Muscle of back (tissue), 10 donors: Measurements from ENCODE around the gene GPA33. TPM values are rescaled to one million over a fixed set of nuclear protein-coding genes. Genes with fewer than 3 reads are reported as not detected.

Source experiments
- polyA plus RNA-seq, 10 donors: library from polyadenylated mRNA; unstranded; fragments of 120-200 nt; gene quantifications; one replicate each; pipeline ENCODE4 v1.2.1, GENCODE V29; 2013; ENCODE audit not compliant: insufficient read length in 10 of 10

GPA33 gene
- polyA plus RNA-seq, 10 donors = 0.16 to 0.51 (median 0.24) TPM; not detected in 2

Other genes with a start within 250 kb of the GPA33 start
- 10 to 100 TPM; 10.9 to 16.5 (median 15.0) TPM for gene TADA1, start 214.1 kb downstream of the GPA33 start, polyA plus RNA-seq
- 1 to 10 TPM; 1.4 to 3.8 (median 2.2) TPM for gene ILDR2, start 114.8 kb downstream of the GPA33 start, polyA plus RNA-seq
- gene MAEL, start 101.1 kb downstream of the GPA33 start, polyA plus RNA-seq = under 1 TPM; 0.12 to 0.91 (median 0.39) TPM
- 100 to 1,000 TPM in 5 of 10 donors, 10 to 100 TPM in 5; 46.5 to 138 (median 96.1) TPM for gene STYXL2, start 3.7 kb upstream of the GPA33 start, polyA plus RNA-seq
- gene POU2F1, start 130.5 kb upstream of the GPA33 start, polyA plus RNA-seq = 1 to 10 TPM; 4.4 to 9.4 (median 6.4) TPM